AG10803 (cell line): ENCODE measurements around the gene RTL1.

Source experiments
- DNase-seq: peaks from one replicate; pipeline ENCODE4 v3.0.0; 2010; ENCODE audit warnings: low read depth
- H3K4me3 ChIP-seq: 2 replicates; pipeline ENCODE4 v1.5.1; 2011; ENCODE audit warnings: mild to moderate bottlenecking, low read length, control low read depth
- CTCF ChIP-seq: conservative IDR thresholded peaks from 2 replicates; pipeline ENCODE4 v1.5.1; 2011; ENCODE audit warnings: mild to moderate bottlenecking, low read length, control low read depth, inconsistent platforms

The RTL1 gene

GRCh38 chr14:100875126-100875525 lies 28.4 kb downstream of the RTL1 start:
- no peak for TF ChIP-seq CTCF
- no peak for DNase-seq
- H3K4me3 ChIP-seq = no peak overlapping the region

- no peak overlapping the region for H3K4me3 ChIP-seq
- no peak for DNase-seq
- no peak for TF ChIP-seq CTCF
Observed at GRCh38 chr14:100874411-100875091, 29.0 kb downstream of the RTL1 start.

- no peak overlapping the region for H3K4me3 ChIP-seq
- TF ChIP-seq CTCF = no peak
- DNase-seq = no peak
Observed at GRCh38 chr14:100874051-100874410, 29.5 kb downstream of the RTL1 start.

- TF ChIP-seq CTCF = no peak
- no peak overlapping the region for H3K4me3 ChIP-seq
- no peak for DNase-seq
Observed at GRCh38 chr14:100873096-100873482, 30.4 kb downstream of the RTL1 start.

GRCh38 chr14:100872259-100873095 lies 31.0 kb downstream of the RTL1 start:
- no peak overlapping the region for H3K4me3 ChIP-seq
- no peak for TF ChIP-seq CTCF
- DNase-seq = peak; percentile 31

- TF ChIP-seq CTCF = no peak
- H3K4me3 ChIP-seq = no peak overlapping the region
- peak; percentile 65 for DNase-seq
Observed at GRCh38 chr14:100871234-100872186, 32.0 kb downstream of the RTL1 start.
